Progenitor cell of endocrine pancreas (in vitro differentiated cells): Measurements from ENCODE around the gene CHSY3. TPM values are rescaled to one million over a fixed set of nuclear protein-coding genes. Genes with fewer than 3 reads are reported as not detected.

Experiments
- DNase-seq: peaks from one replicate; pipeline ENCODE4 v3.0.0; 2021; ENCODE audit warnings: low spot score; ENCODE audit not compliant: unreplicated experiment
- H3K27ac Mint-ChIP-seq: 2 replicates; pipeline ENCODE4 v1.8.0; 2021; ENCODE audit warnings: mild to moderate bottlenecking, moderate library complexity, mixed read lengths
- H3K27me3 Mint-ChIP-seq: 2 replicates; pipeline ENCODE4 v1.8.0; 2021; ENCODE audit warnings: mixed read lengths
- H3K36me3 Mint-ChIP-seq: 2 replicates; pipeline ENCODE4 v1.8.0; 2022; ENCODE audit warnings: mixed read lengths; ENCODE audit not compliant: insufficient read depth
- H3K4me1 Mint-ChIP-seq: 2 replicates; pipeline ENCODE4 v1.8.0; 2021; ENCODE audit warnings: low read depth, mixed read lengths
- H3K4me3 Mint-ChIP-seq: 2 replicates; pipeline ENCODE4 v1.8.0; 2021; ENCODE audit warnings: low read depth, mild to moderate bottlenecking, moderate library complexity, mixed read lengths
- H3K9me3 Mint-ChIP-seq: 2 replicates; pipeline ENCODE4 v1.8.0; 2021; ENCODE audit warnings: low read depth, mixed read lengths
- CTCF ChIP-seq: fragments of 200-600 bp; sonication (generic); IDR thresholded peaks from one replicate; pipeline ENCODE4 v1.5.0; 2021; ENCODE audit warnings: antibody characterized with exemption, mild to moderate bottlenecking; ENCODE audit not compliant: unreplicated experiment
- total RNA-seq: library from RNA; stranded (reverse); gene quantifications from 2 replicates; pipeline ENCODE4 v1.2.1, GENCODE V29; 2021

The CHSY3 gene
- total RNA-seq, 1 donor from 2014 or later = 0.84 TPM

GRCh38 chr5:130183115-130183514 lies 278.9 kb downstream of the CHSY3 start:
- Mint-ChIP-seq H3K9me3 (peaks cover 3% of the 10 kb centered on the region), H3K27ac (no peak overlapping the region), H3K36me3 (no peaks in the 10 kb centered on the region), H3K4me3 (no peak overlapping the region), H3K27me3 (no peaks in the 10 kb centered on the region), H3K4me1 (no peaks in the 10 kb centered on the region)
- no peak for TF ChIP-seq CTCF
- no peak for DNase-seq

GRCh38 chr5:130189961-130190360 lies 285.7 kb downstream of the CHSY3 start:
- Mint-ChIP-seq H3K9me3 (no peaks in the 10 kb centered on the region), H3K4me1 (no peaks in the 10 kb centered on the region), H3K36me3 (no peaks in the 10 kb centered on the region), H3K27me3 (no peaks in the 10 kb centered on the region), H3K27ac (no peak overlapping the region), H3K4me3 (no peak overlapping the region)
- no peak for TF ChIP-seq CTCF
- no peak for DNase-seq

GRCh38 chr5:130198927-130199326 lies 294.7 kb downstream of the CHSY3 start:
- TF ChIP-seq CTCF = peak; percentile 20
- Mint-ChIP-seq H3K4me3 (no peak overlapping the region), H3K9me3 (peaks cover 8% of the 10 kb centered on the region), H3K27me3 (no peaks in the 10 kb centered on the region), H3K4me1 (no peaks in the 10 kb centered on the region), H3K36me3 (no peaks in the 10 kb centered on the region), H3K27ac (no peak overlapping the region)
- no peak for DNase-seq

GRCh38 chr5:130206686-130207085 lies 302.4 kb downstream of the CHSY3 start:
- Mint-ChIP-seq H3K4me3 (no peak overlapping the region), H3K4me1 (no peaks in the 10 kb centered on the region)
- TF ChIP-seq CTCF = no peak

GRCh38 chr5:130213607-130214006 lies 309.3 kb downstream of the CHSY3 start:
- no peaks in the 10 kb centered on the region for H3K27me3 Mint-ChIP-seq
- H3K4me1 Mint-ChIP-seq = peaks cover 9% of the 10 kb centered on the region
- no peak for DNase-seq
- no peaks in the 10 kb centered on the region for H3K9me3 Mint-ChIP-seq
- no peak for TF ChIP-seq CTCF
- H3K36me3 Mint-ChIP-seq = no peaks in the 10 kb centered on the region
- no peak overlapping the region for H3K27ac Mint-ChIP-seq
- H3K4me3 Mint-ChIP-seq = no peak overlapping the region

More at GRCh38 chr5:130206686-130207085, 302.4 kb downstream of the CHSY3 start:
- H3K27me3 Mint-ChIP-seq = no peaks in the 10 kb centered on the region
- peaks cover 8% of the 10 kb centered on the region for H3K9me3 Mint-ChIP-seq
- H3K36me3 Mint-ChIP-seq = no peaks in the 10 kb centered on the region
- no peak for DNase-seq
- no peak overlapping the region for H3K27ac Mint-ChIP-seq
